ENCODE results near the gene TFDP2.

Gene TFDP2

DNA sequence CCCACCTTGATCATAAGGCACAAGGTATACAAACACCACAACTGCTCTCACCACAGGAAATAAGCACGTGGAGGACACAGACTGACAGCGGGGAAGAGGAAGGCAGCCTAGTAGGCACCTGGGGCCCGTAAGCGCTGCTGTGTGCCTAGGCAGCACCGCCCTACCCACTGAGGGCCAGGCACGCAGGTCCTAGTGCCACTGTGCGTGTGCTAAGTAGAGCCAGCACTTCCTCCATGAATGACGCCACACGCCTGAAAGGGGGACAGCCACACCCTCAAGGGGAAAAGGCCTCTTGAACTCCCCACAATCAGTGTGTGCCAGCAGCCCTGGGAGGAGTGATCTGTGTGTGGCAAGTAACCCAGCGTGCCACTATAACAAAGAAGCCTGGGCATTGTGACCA is 199.9 kb downstream of the TFDP2 start:
- Histone ChIP-seq H4K20me1 (ENCODE audit: insufficient read depth, low read length, poor library complexity, severe bottlenecking) (peaks cover 13% of the 10 kb centered on the region), H3K9me3 (ENCODE audit: insufficient read depth, low read depth, low read length) (no peaks in the 10 kb centered on the region), H3K4me1 (ENCODE audit: insufficient read depth, low read length, poor library complexity, severe bottlenecking) (peaks cover 43% of the 10 kb centered on the region), H3K27me3 (ENCODE audit: insufficient read depth, low read length, poor library complexity, severe bottlenecking) (no peaks in the 10 kb centered on the region), H3K79me2 (ENCODE audit: insufficient read depth, low read length) (no peaks in the 10 kb centered on the region), H3K4me2 (ENCODE audit: low read depth, low read length, poor library complexity, severe bottlenecking) (peak overlapping the region; percentile 15), H3F3A (ENCODE audit: low read depth) (peaks cover 6% of the 10 kb centered on the region; the same call in 1 of the 2 replicates), H3K36me3 (ENCODE audit: insufficient read depth, low read length) (peaks cover 23% of the 10 kb centered on the region; the same call in 1 of the 2 replicates), H2AFZ (ENCODE audit: low read length) (no peak overlapping the region), H3K9ac (ENCODE audit: low read depth, low read length, poor library complexity, severe bottlenecking) (no peak overlapping the region), H3K9me2 (replicated peaks; ENCODE audit: low read depth, low read length) (no peaks in the 10 kb centered on the region), H3K4me3 (ENCODE audit: low read length, poor library complexity, severe bottlenecking) (no peak overlapping the region)
- TF ChIP-seq CTCF (conservative IDR thresholded peaks at IDR 0.05; ENCODE audit: low read length): no peak
- TF ChIP-seq EZH2phosphoT487 (IDR thresholded peaks at IDR 0.05; ENCODE audit: borderline replicate concordance): no peak

DNA sequence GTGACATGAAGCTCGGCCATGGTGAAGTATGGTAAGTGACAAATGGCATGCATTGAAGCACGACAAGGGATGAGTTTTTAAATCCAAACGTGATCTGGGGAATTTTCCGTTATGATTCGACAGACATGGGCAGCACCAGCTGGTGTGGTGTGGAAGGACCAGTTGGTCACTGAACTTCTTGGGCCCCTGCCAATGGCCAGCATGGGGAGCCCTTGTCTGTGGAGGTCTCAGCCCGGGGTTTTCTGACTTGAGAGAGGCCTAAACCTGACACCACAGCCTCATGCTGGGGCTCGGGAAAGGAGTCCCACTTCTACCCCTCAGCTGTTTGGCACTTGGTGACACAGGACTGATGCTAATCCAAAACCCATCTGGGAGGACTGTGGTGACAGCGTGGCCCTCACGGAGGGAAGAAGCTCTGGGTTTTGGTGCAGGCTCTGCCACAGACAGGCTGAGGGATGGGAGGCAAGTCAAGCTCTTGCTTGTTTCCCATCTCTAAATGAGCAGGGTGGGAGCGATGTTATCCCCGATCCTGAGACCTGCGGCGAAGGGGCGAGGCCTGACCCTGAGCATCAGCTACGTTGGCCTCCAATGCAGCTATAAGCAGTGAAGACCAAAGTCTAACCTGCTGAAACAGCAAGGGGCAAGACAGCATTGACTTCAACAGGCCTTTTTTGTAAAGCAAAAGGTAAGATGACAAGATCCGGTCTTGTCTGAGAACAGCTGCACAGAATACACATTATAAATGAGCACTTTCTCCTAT is 203.4 kb downstream of the TFDP2 start:
- H3K9ac ChIP-seq (ENCODE audit: low read depth, low read length, poor library complexity, severe bottlenecking): no peak overlapping the region

DNA sequence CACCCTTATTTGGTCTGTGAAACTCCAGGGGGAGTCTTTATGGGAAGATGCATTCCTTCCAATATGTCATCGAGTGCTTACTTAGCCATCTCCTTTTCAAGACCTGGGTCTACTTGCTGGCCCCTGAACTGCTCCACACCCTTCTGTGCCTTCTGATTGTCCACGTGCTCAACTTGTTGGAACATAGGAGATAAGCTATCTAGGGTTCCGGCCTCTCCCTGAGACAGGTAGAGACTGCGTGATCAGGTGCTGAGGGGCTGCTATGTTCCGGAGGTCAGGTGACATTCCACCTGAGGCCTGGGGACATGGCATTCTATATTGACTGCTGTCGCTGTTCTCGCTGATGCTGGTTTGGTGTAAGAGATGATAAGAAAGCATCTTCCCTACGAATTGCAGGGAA is 207.3 kb downstream of the TFDP2 start:
- H3F3A ChIP-seq (ENCODE audit: low read depth): peaks cover 5% of the 10 kb centered on the region
- peak overlapping the region; percentile 35 for H3K9ac ChIP-seq (ENCODE audit: low read depth, low read length, poor library complexity, severe bottlenecking)
- no peaks in the 10 kb centered on the region for H3K27me3 ChIP-seq (ENCODE audit: insufficient read depth, low read length, poor library complexity, severe bottlenecking)
- H3K9me2 ChIP-seq (replicated peaks; ENCODE audit: low read depth, low read length): no peaks in the 10 kb centered on the region
- H3K36me3 ChIP-seq (ENCODE audit: insufficient read depth, low read length): no peaks in the 10 kb centered on the region; the same call in 1 of the 2 replicates
- H3K9me3 ChIP-seq (ENCODE audit: insufficient read depth, low read depth, low read length): no peaks in the 10 kb centered on the region
- H3K4me2 ChIP-seq (ENCODE audit: low read depth, low read length, poor library complexity, severe bottlenecking): peak overlapping the region; percentile 74
- H4K20me1 ChIP-seq (ENCODE audit: insufficient read depth, low read length, poor library complexity, severe bottlenecking): no peaks in the 10 kb centered on the region
- H3K4me1 ChIP-seq (ENCODE audit: insufficient read depth, low read length, poor library complexity, severe bottlenecking): peaks cover 30% of the 10 kb centered on the region
- TF ChIP-seq CTCF (conservative IDR thresholded peaks at IDR 0.05; ENCODE audit: low read length) (no peak), EZH2phosphoT487 (IDR thresholded peaks at IDR 0.05; ENCODE audit: borderline replicate concordance) (no peak)
- no peak overlapping the region for H2AFZ ChIP-seq (ENCODE audit: low read length)
- no peaks in the 10 kb centered on the region for H3K79me2 ChIP-seq (ENCODE audit: insufficient read depth, low read length)
- peak overlapping the region; percentile 67 for H3K4me3 ChIP-seq (ENCODE audit: low read length, poor library complexity, severe bottlenecking)

More for the DNA sequence above, 203.4 kb downstream of the TFDP2 start:
- Histone ChIP-seq H3K9me2 (replicated peaks; ENCODE audit: low read depth, low read length) (no peaks in the 10 kb centered on the region), H3K27me3 (ENCODE audit: insufficient read depth, low read length, poor library complexity, severe bottlenecking) (no peaks in the 10 kb centered on the region), H2AFZ (ENCODE audit: low read length) (no peak overlapping the region), H3K36me3 (ENCODE audit: insufficient read depth, low read length) (no peaks in the 10 kb centered on the region; the same call in 1 of the 2 replicates), H4K20me1 (ENCODE audit: insufficient read depth, low read length, poor library complexity, severe bottlenecking) (no peaks in the 10 kb centered on the region), H3K9me3 (ENCODE audit: insufficient read depth, low read depth, low read length) (no peaks in the 10 kb centered on the region), H3F3A (ENCODE audit: low read depth) (peaks cover 5% of the 10 kb centered on the region), H3K4me3 (ENCODE audit: low read length, poor library complexity, severe bottlenecking) (no peak overlapping the region), H3K4me2 (ENCODE audit: low read depth, low read length, poor library complexity, severe bottlenecking) (no peak overlapping the region), H3K4me1 (ENCODE audit: insufficient read depth, low read length, poor library complexity, severe bottlenecking) (peaks cover 31% of the 10 kb centered on the region), H3K79me2 (ENCODE audit: insufficient read depth, low read length) (no peaks in the 10 kb centered on the region)
- TF ChIP-seq EZH2phosphoT487 (IDR thresholded peaks at IDR 0.05; ENCODE audit: borderline replicate concordance): no peak
- TF ChIP-seq CTCF (conservative IDR thresholded peaks at IDR 0.05; ENCODE audit: low read length): no peak

Measured in Loucy (cell line).